Esophagus squamous epithelium (tissue), 4 donors: ENCODE results near the gene CSF3R.

Experiments used
- POLR2A ChIP-seq, 4 donors: fragments of 450-650 bp; IDR thresholded peaks; one replicate each; pipeline ENCODE4 v1.6.1; 2017; ENCODE audit warnings: antibody characterized with exemption in 4 of 4, mild to moderate bottlenecking in 4 of 4, moderate library complexity in 3 of 4
- TF ChIP-seq, protein P1 (sequence below), 6 experiments: fragments of 450-650 bp in 4 of 6; fragments of 200-600 bp in 2 of 6; sonication (generic) in 2 of 6; IDR thresholded peaks; one replicate each; pipeline ENCODE4 v1.5.1; 2016 to 2019; ENCODE audit warnings: antibody characterized with exemption in 6 of 6, mild to moderate bottlenecking in 4 of 6, moderate library complexity in 4 of 6

DNA sequence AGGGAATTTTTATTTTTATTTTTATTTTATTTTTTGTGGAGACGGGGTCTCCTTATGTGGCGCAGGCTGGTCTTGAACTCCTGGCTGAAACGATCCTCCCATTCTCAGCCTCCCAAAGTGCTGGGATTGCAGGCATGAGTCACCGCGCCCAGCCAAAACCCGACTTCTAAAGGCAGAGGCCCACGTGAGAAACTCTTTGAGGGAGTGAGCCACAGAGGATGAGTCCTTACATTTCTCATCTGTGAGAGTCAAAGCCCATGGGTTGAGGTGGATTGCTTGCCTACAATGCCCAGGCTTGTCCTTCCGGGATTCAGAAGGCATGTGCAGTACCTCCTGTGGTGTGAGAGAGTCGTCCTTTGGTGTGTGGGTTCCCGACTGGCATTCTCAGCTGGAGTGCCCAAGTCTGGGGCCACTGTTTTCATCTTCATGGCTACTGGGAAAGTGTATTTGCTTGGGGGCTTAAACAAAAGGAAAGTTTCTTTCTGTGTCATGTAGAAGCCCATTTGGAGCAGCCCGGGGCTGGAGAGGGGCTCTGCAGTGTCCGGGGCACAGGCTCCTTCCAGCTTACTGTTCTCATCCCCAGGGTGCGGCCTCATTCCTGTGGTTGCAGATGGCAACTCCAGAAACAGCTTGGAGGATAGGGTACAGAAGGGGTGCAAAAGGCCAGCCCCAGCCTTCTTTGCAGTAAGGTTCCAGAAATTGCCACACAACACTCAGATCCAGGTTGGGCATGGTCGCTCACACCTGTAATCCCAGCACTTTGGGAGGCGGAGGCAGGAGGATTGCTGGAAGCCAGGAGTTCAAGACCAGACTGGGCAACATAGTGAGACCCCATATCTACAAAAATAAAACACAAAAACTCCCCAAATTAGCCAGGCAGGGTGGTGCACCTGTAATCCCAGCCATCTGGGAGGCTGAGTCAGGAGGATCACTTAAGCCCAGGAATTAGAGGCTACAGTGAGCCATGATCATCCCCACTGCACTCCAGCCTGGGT lies 29.4 kb upstream of the CSF3R start:
- TF ChIP-seq POLR2A (IDR thresholded peaks at IDR 0.05): no peak
- TF ChIP-seq, protein P1, sequence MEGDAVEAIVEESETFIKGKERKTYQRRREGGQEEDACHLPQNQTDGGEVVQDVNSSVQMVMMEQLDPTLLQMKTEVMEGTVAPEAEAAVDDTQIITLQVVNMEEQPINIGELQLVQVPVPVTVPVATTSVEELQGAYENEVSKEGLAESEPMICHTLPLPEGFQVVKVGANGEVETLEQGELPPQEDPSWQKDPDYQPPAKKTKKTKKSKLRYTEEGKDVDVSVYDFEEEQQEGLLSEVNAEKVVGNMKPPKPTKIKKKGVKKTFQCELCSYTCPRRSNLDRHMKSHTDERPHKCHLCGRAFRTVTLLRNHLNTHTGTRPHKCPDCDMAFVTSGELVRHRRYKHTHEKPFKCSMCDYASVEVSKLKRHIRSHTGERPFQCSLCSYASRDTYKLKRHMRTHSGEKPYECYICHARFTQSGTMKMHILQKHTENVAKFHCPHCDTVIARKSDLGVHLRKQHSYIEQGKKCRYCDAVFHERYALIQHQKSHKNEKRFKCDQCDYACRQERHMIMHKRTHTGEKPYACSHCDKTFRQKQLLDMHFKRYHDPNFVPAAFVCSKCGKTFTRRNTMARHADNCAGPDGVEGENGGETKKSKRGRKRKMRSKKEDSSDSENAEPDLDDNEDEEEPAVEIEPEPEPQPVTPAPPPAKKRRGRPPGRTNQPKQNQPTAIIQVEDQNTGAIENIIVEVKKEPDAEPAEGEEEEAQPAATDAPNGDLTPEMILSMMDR (IDR thresholded peaks at IDR 0.05): no peak
